HEK293T (cell line): ENCODE results near the gene GFRA1.

Source experiments
- CTCF ChIA-PET: fragments of 350-600 bp; formaldehyde crosslinking; extraction: SDS; loops from one replicate; lab custom pipeline; 2021; ENCODE audit warnings: antibody characterized with exemption, inconsistent platforms; lab: Yijun Ruan, JAX
- POLR2A ChIA-PET: fragments of 350-600 bp; formaldehyde crosslinking; extraction: SDS; loops from one replicate; lab custom pipeline; 2020; ENCODE audit warnings: antibody characterized with exemption, inconsistent platforms; lab: Yijun Ruan, JAX
- DNase-seq: peaks from one replicate; pipeline ENCODE4 v3.0.0; 2012; ENCODE audit warnings: mixed read lengths; ENCODE audit errors: extremely low spot score
- ARNT ChIP-seq: fragments of 450-650 bp; IDR thresholded peaks from 2 replicates; pipeline ENCODE4 v1.6.1; 2017; ENCODE audit warnings: mild to moderate bottlenecking
- BHLHE40 ChIP-seq: fragments of 450-650 bp; IDR thresholded peaks from 2 replicates; pipeline ENCODE4 v1.6.1; 2016; ENCODE audit warnings: mild to moderate bottlenecking, moderate library complexity, borderline replicate concordance
- CTBP1 ChIP-seq: fragments of 450-650 bp; IDR thresholded peaks from 2 replicates; pipeline ENCODE4 v1.6.1; 2016; ENCODE audit warnings: borderline replicate concordance
- ELF4 ChIP-seq: fragments of 450-650 bp; IDR thresholded peaks from 2 replicates; pipeline ENCODE4 v1.6.1; 2017; ENCODE audit warnings: antibody characterized with exemption
- FOXA1 ChIP-seq: fragments of 450-650 bp; IDR thresholded peaks from 2 replicates; pipeline ENCODE4 v1.6.1; 2016; ENCODE audit warnings: mild to moderate bottlenecking
- FOXK2 ChIP-seq: fragments of 450-650 bp; IDR thresholded peaks from 2 replicates; pipeline ENCODE4 v1.6.1; 2016; ENCODE audit warnings: mild to moderate bottlenecking
- FOXM1 ChIP-seq: fragments of 450-650 bp; IDR thresholded peaks from 2 replicates; pipeline ENCODE4 v1.6.1; 2017; ENCODE audit warnings: mild to moderate bottlenecking, borderline replicate concordance
- HDGF ChIP-seq: fragments of 450-650 bp; IDR thresholded peaks from 2 replicates; pipeline ENCODE4 v1.6.1; 2017; ENCODE audit warnings: antibody characterized with exemption, borderline replicate concordance
- L3MBTL2 ChIP-seq: fragments of 450-650 bp; conservative IDR thresholded peaks from 2 replicates; pipeline ENCODE4 v1.6.1; 2016; ENCODE audit warnings: mild to moderate bottlenecking
- LEF1 ChIP-seq: fragments of 450-650 bp; IDR thresholded peaks from 2 replicates; pipeline ENCODE4 v1.6.1; 2017; ENCODE audit warnings: mild to moderate bottlenecking, borderline replicate concordance
- NFRKB ChIP-seq: fragments of 450-650 bp; IDR thresholded peaks from 2 replicates; pipeline ENCODE4 v1.6.1; 2016; ENCODE audit warnings: mild to moderate bottlenecking, moderate library complexity
- PKNOX1 ChIP-seq: fragments of 450-650 bp; IDR thresholded peaks from 2 replicates; pipeline ENCODE4 v1.6.1; 2016
- SP1 ChIP-seq: fragments of 450-650 bp; IDR thresholded peaks from 2 replicates; pipeline ENCODE4 v1.6.1; 2017
- SUZ12 ChIP-seq: fragments of 450-650 bp; IDR thresholded peaks from 2 replicates; pipeline ENCODE4 v1.6.1; 2016; ENCODE audit warnings: mild to moderate bottlenecking
- TARDBP ChIP-seq: fragments of 450-650 bp; IDR thresholded peaks from 2 replicates; pipeline ENCODE4 v1.6.1; 2016
- ZNF384 ChIP-seq: fragments of 450-650 bp; IDR thresholded peaks from 2 replicates; pipeline ENCODE4 v1.6.1; 2016

Gene GFRA1

DNA sequence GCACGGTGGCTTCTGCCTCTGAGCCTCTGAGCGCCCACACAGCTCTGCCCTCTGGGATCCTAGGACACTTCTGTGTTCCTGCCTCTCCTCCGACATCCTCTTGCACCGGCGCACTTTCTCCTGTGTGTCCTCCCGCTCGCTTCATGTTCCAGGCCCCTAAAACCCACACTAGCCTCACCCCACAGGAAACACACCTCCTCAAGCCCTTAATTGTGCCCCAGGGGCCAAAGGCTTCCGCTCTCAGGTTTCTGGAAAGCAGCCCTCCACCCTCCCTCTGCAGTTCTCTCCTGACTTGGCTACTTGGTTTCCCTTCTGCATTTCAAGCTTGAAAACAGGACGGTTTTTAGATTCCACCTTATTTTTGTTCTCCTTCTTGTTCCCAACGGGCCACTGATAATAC, 7.3 kb downstream of the GFRA1 start:
- no peak for DNase-seq
- ChIA-PET POLR2A (no interaction called here), CTCF (no interaction called here)
- TF ChIP-seq TARDBP (no peak), ELF4 (no peak), PKNOX1 (no peak), HDGF (no peak), L3MBTL2 (no peak), SP1 (no peak), ZNF384 (no peak), FOXK2 (no peak), FOXM1 (no peak), SUZ12 (no peak), BHLHE40 (no peak), NFRKB (no peak), FOXA1 (no peak), LEF1 (no peak), CTBP1 (no peak), ARNT (no peak)

DNA sequence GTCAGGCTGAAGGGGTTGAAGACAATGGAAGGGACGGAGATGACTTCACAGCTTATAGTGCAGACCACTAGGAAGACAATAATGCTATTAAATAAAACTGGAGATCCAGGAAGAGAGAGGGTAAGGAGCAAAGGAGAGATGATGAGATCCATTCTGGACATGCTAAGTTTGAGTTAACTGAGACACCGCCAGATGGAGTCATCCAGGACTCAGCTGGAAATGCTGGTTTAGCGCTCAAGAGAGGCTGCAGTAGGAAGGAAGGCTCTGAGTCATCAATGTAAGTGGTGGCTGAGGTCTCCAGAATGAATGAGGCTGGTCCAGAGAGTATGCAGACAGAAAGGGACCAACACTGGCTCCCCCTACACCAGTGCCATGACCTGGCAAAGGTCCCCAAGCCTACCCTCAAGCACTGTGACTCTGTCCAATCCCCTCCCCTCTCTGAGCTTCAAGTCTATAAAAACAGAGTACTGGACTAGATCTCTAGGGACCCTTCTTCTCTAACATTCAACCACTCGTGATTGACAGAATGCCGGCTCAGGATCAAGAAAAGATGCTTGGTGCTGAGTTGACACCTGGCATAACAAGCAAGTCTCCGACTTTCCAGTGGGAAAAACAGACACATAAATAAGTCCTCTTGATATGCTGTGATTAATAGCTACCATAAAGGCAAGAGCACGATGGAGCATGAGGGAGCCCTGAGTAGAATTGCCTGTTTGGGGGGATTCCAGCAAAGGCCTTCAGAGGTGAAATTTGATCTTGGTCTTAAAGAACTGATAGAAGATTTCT, 8.9 kb downstream of the GFRA1 start:
- DNase-seq: peak; percentile 19
- ChIA-PET POLR2A (interaction anchor here (1.1 kb wide), 1 partner anchor 8 kb away, joined by 3 read pairs; no protein-coding TSS in a partner anchor), CTCF (interaction anchor here (0.6 to 1.4 kb wide), 2 partner anchors 9 to 315 kb away, joined by 3 to 5 read pairs; partner anchors contain the start of gene GFRA1)
- TF ChIP-seq BHLHE40: no peak
- TF ChIP-seq FOXA1: no peak
- no peak for TF ChIP-seq FOXK2
- TF ChIP-seq ARNT: no peak
- no peak for TF ChIP-seq CTBP1
- TF ChIP-seq HDGF: no peak
- no peak for TF ChIP-seq SUZ12
- no peak for TF ChIP-seq SP1
- TF ChIP-seq ZNF384: no peak
- TF ChIP-seq NFRKB: no peak
- no peak for TF ChIP-seq L3MBTL2

DNA sequence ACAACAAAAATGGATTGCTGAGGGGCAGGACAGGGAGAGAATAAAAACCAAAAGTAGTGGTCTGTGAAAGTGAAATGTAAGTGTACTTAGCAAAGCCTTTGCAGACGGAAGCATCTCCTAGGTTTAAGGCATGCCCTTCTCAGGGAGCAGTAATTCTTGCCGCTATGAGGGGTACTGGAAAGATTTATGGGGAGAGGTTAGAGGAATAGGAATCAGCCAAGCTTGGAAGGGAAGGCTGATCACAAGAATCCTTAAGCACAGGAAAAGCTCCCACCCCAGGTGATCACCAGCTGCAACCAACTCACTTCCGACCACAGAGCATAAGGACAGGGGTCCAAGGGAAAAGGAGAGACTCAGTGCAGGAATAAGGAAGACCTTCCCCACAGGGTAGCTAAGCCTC, 10.3 kb downstream of the GFRA1 start:
- ChIA-PET CTCF (interaction anchor here (0.8 kb wide), 1 partner anchor 9 kb away, joined by 3 read pairs; no protein-coding TSS in a partner anchor), POLR2A (interaction anchor here (0.9 kb wide), 1 partner anchor 10 kb away, joined by 4 read pairs; the partner anchor contains the start of gene GFRA1)
- TF ChIP-seq FOXM1 (no peak), BHLHE40 (no peak), PKNOX1 (no peak), HDGF (no peak), LEF1 (no peak), ZNF384 (no peak)
- DNase-seq: no peak

GRCh38 chr10:116260599-116260998, 12.4 kb downstream of the GFRA1 start:
- DNase-seq: no peak
- no peak for TF ChIP-seq ZNF384
- TF ChIP-seq L3MBTL2: no peak
- no peak for TF ChIP-seq PKNOX1
- no peak for TF ChIP-seq TARDBP
- no peak for TF ChIP-seq HDGF
- no peak for TF ChIP-seq NFRKB
- no peak for TF ChIP-seq FOXA1
- TF ChIP-seq FOXK2: no peak
- TF ChIP-seq FOXM1: no peak
- no peak for TF ChIP-seq LEF1
- TF ChIP-seq SP1: no peak
- TF ChIP-seq BHLHE40: no peak
- POLR2A ChIA-PET: interaction anchor here (2.1 kb wide), 1 partner anchor 11 kb away, joined by 6 read pairs; no protein-coding TSS in a partner anchor
- CTCF ChIA-PET: interaction anchor here (1.0 kb wide), 1 partner anchor 12 kb away, joined by 3 read pairs; the partner anchor contains the start of gene GFRA1

DNA sequence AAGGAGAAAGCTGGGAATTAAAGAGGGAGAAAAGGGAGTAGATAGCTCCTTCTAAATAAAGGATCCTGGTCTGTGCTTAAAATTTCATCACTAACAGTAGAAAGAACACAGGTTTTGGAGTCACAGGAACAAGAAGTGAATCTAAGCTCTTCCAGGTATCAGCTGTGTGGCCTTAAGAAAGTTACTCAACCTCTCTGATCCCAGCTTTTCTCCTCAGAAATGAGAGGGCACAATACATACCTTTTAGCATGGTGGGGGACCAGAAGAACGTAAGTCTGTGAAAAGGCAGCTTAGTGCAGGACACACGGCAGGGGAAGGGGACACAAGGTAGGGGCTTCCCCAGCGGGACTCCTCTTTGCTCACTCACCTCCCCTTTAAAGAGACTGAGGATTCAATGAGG, 13.4 kb downstream of the GFRA1 start:
- POLR2A ChIA-PET: interaction anchor here (2.1 kb wide), 1 partner anchor 12 kb away, joined by 6 read pairs; no protein-coding TSS in a partner anchor
- DNase-seq: no peak
- CTCF ChIA-PET: interaction anchor here (0.6 to 1.0 kb wide), 2 partner anchors 13 to 50 kb away, joined by 3 to 4 read pairs; partner anchors contain the start of gene GFRA1
- TF ChIP-seq ARNT: no peak
- no peak for TF ChIP-seq CTBP1
- no peak for TF ChIP-seq FOXA1

DNA sequence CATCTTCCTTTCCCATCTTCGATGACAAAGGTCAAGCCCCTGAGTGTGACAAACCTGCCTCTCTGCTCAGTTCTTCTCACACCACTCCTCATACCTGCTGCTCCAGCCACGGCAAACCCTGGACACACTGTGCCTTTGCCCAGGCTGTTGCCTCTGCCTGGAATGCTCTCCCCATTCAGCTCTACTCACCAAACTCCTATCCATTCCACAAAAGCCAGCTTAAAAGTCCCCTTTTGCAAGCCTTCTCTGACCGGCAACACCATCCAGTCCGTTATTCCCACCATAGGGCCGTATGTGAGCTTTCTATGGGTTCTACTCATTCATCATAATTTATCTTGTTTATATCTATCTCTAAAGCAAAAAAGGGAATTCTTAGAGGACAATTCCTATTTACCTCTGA, 15.2 kb downstream of the GFRA1 start:
- CTCF ChIA-PET: no interaction called here
- no peak for DNase-seq
- POLR2A ChIA-PET: no interaction called here
- no peak for TF ChIP-seq TARDBP
- TF ChIP-seq FOXM1: no peak
- no peak for TF ChIP-seq HDGF
